Measurements from ENCODE around the gene IKZF4.

- TF ChIP-seq RXRA (IDR thresholded peaks at IDR 0.05; ENCODE audit: insufficient read depth, low read depth, low read length) (no peak), POLR2A (IDR thresholded peaks at IDR 0.05; ENCODE audit: control extremely low read depth in 1 of 2, low read depth in 2 of 2, low read length in 2 of 2) (no peak), MAX (IDR thresholded peaks at IDR 0.05) (no peak), GABPA (IDR thresholded peaks at IDR 0.05; ENCODE audit: borderline replicate concordance, insufficient read depth, low read length) (no peak), CTCF (IDR thresholded peaks at IDR 0.05; ENCODE audit: control extremely low read depth in 1 of 3, insufficient read depth in 1 of 3, low read depth in 1 of 3, low read length in 3 of 3) (no peak), EP300 (IDR thresholded peaks at IDR 0.05; ENCODE audit: borderline replicate concordance in 1 of 2, low read depth in 2 of 2, low read length in 2 of 2) (no peak), EZH2 (IDR thresholded peaks at IDR 0.05; ENCODE audit: low read depth, low read length, severe bottlenecking) (no peak), RAD21 (IDR thresholded peaks at IDR 0.05 in 1 of 2, conservative IDR thresholded peaks at IDR 0.05 in 1 of 2; ENCODE audit: low read depth in 2 of 2, low read length in 2 of 2) (no peak), KDM1A (IDR thresholded peaks at IDR 0.05; ENCODE audit: borderline replicate concordance, low read length) (no peak), E2F6 (IDR thresholded peaks at IDR 0.05) (no peak), CHD2 (IDR thresholded peaks at IDR 0.05; ENCODE audit: low read length) (no peak), POLR2AphosphoS5 (IDR thresholded peaks at IDR 0.05; ENCODE audit: low read depth, low read length) (no peak), JUN (IDR thresholded peaks at IDR 0.05; ENCODE audit: low read depth, low read length) (no peak)
Measured at GRCh38 chr12:55972456-55972855, 48.4 kb upstream of the IKZF4 start.

Measured in H1 (cell line).